ENCODE measurements around the gene SLC4A9.
"Not testable (repeated sequence)": the region's sequence is repeated elsewhere in the genome, so short reads cannot be mapped to it uniquely, and the experiment has no call there.

Gene SLC4A9

DNA sequence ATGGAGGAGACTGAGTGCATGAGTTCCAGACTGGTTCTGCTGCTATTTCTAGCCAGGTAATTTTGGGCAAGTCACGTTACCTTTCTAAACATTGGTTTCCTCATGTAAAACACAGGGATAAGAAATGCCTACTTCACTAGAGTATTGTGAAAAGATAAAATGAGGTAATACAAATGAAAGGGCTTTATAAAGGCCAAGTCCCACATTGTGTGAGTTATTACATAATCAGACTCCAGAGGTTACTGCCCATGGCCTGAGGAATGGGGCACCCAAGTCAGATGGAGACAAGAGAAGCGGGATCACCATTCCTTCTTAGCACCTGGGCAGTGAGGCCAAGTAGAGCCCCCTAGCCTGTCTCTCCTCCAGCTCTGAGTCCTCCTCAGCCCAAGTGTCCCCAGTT is 21.1 kb upstream of the SLC4A9 start:
- DNase-seq = no peak

DNA sequence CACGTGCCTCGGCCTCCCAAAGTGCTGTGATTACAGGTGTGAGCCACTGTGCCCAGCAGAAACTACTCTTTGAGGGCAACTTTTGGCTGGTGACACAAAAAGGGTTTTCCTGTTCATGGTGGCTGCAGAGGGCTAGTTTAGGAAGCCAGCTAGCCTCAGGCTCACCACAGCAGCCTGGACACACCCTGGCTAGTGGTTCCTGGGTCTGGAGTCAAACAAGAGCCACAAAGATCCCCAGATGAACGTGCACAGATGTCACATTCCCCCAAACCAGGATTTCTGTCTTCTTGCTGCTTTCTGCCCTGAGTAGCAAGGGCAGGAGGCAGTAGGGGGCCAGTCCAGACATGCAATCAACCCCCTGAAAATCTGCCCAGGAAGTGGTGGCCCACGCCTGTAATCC is 20.4 kb upstream of the SLC4A9 start:
- DNase-seq = no peak

DNA sequence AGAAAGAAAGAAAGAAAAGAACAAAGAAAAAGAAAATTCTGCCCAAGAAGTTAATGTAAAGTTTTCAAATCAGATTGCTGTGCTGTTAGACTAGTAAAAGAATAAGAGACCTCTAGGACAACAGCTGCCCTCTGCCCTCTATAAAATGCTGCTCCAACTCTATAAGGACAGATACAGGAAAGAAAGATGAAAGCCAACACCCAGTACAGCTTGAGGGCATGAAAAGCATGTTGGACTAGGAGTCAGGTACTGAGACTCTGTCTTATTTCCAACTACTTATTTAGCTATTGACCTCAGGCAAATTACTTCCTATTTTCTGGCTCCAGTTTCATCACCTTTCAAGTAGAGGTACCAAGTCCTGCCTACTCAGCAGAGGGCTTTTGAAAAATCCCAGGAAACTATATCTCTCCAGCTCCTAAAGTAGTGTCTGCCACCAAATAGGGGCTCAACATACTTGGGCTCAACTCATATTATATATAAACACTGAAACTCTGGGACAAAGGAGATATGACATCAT is 19.3 kb upstream of the SLC4A9 start:
- DNase-seq = no peak

DNA sequence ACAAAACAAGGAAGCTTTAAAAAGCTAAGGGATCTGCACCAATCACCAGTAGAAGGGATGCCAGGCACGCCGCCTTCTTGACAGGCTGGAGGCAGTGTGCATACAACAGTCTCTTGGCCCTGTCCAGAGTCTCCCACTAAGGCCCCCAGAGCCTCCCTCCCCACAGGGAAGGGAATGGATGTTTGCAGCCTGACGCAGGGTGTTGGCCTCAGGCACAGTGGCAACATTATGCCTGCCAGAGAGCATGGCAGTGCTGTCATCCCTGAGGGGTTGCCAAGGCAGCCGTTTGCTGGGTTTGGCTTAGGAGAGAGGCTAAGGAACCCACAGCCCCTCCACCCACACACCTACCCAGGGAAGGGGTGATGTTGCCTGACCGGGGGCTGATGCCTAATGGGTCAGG is 18.4 kb upstream of the SLC4A9 start:
- DNase-seq = no peak

DNA sequence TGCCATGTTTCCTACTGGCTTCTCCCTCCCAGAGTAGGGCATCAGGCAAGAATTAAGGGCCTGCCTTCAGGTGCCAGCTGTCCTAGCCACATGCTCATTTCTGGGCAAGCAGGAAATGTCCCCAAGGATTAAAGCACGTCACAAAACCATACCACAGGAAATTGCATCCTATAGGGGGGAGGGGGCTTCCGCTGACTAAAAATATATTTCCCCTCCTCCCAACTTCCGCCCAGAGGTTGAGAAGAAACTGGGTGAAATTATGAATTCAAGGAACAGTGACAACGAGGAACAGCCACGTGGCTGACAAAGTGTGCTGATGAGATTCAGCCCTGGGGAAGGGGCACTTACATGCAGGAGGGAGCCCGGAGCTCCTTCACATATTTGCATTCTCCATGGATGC is 17.7 kb upstream of the SLC4A9 start:
- no peak for DNase-seq

DNA sequence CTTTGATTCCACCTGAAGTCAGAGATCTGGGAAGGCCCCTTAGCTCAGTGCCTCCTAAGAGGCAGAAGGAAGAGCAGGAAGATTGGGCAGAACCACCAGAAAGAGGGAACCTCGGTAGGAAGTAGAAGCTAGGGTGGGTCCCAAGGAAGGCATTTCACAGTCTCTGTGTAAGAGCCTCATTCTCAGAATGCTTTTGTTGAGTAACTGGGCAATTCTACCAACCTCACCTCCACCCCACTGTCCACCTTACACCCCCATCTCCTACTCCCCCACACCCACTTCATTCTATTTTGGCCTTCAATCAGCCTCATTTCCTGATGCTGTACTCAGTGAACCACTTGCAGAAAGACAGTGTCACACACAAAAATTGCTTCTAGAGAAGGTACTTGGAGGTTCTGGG is 17.1 kb upstream of the SLC4A9 start:
- DNase-seq = no peak

DNA sequence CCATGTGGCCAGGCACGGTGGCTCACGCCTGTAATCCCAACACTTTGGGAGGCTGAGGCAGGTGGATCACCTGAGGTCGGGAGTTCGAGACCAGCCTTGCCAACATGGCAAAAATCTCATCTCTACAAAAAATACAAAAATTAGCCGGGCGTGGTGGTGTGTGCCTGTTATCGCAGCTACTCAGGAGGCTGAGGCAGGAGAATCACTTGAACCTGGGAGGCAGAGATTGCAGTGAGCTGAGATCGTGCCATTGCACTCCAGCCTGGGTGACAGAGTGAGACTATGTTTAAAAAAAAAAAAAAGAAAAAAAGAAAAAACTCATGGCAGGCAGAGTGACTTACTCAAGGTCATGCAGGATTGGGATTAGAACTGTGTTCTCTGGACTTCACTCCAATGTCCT is 16.1 kb upstream of the SLC4A9 start:
- not testable (repeated sequence) for DNase-seq

DNA sequence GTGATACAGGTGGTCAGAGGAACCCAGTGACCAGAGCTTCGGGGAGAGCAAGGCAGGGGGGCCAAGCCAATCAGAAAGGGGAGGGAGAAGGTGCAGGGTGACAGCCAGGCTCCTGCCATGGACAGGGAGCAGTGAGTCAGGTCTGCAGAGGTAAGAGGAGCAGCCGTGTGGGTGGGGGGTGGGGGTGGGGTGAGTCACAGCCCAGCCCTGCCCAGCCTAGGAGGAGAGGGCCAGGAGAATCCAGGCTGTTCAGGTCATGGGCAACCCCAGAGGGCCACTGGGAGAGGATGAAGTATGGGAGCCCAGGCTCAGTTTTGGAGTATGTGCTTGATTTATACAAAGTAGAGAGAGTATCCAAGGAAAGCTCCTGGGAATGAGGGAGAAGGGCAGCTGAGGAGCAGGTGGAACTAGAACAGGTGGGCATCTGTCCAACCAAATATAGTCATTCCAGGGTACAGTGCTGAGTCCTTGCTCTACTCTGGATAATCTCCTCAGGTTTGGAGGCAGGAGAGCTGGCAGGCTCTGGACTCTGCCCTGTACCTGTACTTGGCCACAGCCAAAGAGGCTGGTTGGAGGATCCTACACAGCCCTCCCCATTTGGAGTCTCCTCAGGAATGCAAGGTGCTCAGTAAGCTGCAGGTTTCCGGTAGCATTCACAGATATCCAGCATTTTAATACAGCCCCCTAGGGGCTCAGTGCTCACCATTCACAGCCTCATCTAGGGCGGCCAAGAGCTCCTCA is 15.1 kb upstream of the SLC4A9 start:
- no peak for DNase-seq

DNA sequence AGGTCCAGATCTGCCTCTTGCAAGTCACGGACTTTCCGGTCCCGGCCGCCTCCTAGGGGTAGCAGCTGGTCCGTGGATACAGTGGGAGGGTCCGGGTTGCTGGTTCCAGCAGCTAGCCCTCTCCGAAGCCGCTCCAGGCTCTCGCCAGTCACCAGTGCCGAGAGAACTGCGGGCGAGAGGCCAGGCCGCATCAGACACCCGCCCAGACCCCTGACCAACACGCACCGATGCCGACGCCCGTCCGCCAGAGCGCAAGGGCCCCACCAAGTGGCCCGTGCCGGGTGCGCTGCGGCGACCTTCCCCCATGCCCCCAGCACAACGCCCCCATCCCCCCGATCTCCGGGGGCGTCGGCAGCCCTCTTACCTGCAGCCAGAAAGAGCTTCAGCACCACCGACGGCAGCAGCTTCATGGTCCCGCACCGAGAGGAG is 14.1 kb upstream of the SLC4A9 start:
- DNase-seq = peak; percentile 60

DNA sequence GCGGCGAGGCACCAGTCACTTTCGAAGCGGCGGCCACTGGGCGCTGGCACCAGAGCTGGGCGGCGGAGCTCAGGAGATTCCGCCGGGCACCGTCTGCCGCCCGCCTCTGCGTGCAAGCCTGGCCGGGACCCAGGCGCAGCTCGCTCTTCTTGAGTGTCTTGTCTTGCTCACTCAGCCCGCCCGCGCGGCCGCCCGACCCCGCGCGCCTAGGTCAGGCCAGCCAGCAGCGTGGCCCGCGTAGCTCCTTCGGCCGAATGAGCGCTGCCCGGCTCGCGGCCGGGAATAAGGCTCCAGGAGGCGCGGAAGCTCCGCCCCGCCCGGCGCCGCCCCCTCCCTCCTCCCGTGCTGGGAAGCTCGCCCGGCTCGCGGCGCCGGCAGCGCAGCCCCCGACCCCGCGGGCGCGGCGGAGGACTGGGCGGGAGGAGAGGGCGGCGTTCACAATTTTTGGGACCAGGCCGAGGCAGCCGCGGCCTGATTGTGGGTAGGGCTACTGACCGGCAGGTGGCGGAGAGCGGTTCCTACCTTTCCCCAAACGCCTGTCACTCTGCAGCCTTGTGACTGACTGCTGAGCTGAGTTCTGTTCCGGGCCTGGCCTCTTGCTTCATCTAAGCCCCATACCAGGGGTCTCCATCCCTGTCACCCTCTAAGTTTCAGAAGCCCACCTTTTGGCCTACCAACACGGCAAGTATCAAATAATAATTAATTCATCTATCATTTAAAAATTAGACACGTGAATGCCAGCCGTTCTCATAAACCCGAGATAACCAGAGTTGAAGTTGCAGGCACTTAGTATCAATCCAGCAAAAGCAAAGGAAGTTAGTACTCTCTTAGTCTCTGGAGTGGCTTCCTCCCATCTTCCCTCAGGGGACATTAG is 13.4 kb upstream of the SLC4A9 start, which contains the start of gene HBEGF:
Gene HBEGF (minus strand): TSS at position 256 of the 874 bp plus-strand sequence. CDS start 275 bp downstream, outside the sequence.
- peak; percentile 60 for DNase-seq

DNA sequence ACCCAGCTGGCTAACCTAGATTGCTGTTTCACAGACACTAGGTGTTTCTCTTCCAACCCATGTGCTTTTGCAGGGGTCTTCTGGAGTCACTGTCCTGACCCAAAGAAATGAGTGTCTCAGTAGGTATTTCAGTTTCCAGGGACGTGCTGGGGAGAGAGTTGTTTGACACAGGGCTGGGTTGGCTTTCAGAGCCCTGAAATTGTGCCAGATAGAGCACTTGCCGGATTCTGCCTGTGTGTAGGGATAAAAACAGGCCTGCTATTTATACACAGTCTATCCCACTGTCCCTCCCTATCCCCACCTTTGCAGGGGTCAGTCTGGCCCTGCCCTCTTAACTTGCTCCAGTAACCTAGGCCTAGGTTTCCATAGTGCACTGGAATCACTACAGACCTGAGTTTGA is 12.6 kb upstream of the SLC4A9 start:
- no peak for DNase-seq

DNA sequence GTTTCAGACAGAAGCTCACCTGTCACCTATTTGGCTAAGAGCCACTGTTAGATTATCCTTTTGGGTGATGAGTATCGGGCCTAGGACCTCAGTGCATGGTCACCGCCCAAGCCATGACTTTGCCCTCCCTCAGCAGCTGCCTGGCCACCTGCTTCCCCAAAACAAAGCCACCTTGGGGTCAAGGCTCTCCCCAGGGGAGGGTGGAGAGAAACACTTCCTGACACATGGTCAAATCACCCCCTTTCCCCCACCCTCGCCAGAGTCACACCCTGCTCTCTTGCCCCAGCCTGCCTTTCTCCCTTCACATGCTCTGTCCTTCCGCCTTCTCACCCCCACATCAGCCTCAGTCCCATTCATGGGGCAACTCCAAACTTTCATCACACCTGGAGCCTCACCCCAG is 11.9 kb upstream of the SLC4A9 start:
- no peak for DNase-seq

DNA sequence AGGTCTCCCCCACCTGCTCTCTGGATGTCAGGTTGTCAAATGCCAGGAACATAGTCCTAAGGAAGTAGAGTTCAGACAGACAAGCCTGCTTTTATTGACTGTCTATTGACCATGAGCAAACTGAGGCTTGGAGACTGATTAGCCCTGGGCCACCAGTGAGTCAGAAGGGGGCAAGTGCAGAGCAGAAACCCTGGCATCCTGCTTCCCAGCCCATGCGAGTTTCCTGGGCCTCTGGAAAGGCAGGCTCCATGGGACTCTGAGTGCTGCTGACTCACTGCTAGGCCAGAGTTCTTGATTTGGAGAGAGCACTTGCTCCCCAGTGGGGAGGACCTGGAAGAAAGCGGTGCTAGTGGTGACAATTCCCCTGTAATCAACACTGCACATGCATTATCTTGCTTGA is 10.8 kb upstream of the SLC4A9 start:
- DNase-seq = no peak

DNA sequence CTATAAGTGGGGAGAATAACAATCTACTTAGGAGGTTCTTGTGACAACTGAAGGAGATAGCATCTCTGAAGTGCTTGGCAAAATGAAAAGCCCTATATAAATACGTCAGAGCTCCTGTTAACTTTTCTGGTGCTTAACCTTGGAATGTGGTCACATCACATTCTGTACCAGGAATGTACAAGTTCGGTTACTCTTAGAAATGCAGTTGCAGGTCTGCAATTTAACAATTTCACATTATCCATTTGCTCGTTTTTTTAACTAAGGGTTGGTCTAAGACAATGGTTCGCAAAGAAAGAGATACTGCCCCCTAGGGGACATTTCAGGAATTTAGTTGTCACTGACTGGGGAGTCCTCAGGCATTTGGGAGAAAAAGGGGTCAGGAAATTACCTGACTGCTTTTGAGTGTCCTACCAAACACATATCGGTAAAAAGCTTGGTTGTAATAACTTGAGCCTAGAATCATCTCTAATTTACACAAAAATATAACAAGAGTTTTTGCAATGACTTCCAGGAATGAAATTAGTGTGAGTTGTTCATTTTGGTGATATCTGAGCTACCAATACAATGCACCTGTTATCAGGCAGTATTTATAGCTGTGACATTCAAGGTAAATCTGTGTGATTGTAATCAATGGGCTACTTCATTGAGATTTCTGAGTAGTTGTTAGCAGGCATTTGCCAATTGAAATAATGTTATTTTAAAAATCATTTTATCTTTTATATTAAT is 8.2 kb upstream of the SLC4A9 start:
- peak; percentile 50 for DNase-seq

DNA sequence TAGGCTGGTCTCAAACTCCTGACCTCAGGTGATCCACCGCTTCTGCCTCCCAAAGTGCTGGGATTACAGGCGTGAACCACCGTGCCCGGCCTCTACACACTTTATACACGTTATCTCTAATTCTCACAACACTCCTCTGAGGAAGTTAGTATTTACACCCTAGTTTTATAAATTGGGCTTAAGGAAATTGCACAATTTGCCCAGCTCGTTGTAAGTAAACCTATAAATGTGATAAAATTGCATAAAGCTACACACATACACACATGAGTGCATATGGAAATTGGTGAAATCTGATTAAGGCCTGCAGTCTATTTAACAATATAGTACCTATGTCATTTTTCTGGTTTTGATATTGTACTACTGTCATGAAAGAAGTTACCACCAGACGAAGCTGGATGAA is 4.4 kb upstream of the SLC4A9 start:
- no peak for DNase-seq

DNA sequence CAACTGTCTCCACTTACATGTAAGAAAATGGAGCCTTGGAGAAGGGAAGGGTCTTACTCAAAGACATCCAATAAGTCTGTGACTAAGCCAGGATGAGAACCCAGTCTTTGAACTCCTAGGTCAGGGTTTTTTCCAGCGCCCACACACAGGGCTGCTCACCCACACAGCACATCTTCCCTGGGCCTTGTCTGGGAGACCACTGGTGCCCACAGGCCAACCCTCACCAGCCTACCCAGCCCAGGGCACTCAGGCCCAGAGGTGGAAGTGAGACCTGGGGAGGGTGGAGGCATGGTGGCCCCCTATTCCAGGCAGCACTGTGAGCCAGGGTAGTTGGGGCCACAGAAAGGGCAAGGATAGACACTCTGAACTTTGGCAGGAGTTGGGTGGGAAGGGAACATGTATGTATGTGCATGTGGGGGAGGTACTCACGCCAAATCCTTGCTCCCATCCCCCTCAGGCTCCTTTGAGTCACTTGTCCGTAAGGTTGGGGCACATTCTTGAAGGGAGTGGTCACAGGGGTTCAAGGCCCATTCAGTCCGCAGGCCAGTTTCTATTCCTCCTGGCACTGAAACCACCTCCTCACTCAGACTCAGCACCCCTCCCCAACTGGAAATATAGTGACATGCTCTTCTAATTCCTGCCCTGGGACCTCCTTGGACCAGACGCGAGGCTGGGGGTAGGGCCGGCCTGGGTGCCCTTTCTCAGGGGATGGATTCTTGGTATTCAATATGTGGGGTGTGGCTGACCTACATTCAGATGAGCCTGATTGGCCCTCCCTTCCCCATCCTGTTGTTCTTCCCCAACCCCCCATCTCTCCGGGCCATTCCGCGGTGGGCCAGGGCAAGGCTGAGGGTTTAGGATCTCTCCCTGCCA is 2.9 kb upstream of the SLC4A9 start:
- DNase-seq = no peak

DNA sequence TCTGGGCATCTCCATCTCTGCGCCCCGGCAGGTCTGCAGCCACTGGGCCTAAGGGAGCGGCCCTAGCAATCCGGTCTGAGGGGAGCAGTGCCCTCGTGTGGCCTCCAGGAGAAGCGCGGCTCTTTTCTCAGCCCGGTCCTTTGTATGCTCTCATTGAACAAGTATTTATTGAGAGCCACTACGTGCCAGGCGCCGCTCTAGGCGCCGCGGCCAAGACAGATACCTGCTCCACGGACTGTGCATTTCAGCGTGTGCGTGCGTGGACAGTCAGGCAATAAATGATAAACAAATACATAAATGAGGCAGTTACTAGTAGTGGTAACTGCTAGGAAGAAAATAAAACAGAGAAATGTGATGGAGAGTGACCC is 2.3 kb upstream of the SLC4A9 start:
- DNase-seq = peak; percentile 76

DNA sequence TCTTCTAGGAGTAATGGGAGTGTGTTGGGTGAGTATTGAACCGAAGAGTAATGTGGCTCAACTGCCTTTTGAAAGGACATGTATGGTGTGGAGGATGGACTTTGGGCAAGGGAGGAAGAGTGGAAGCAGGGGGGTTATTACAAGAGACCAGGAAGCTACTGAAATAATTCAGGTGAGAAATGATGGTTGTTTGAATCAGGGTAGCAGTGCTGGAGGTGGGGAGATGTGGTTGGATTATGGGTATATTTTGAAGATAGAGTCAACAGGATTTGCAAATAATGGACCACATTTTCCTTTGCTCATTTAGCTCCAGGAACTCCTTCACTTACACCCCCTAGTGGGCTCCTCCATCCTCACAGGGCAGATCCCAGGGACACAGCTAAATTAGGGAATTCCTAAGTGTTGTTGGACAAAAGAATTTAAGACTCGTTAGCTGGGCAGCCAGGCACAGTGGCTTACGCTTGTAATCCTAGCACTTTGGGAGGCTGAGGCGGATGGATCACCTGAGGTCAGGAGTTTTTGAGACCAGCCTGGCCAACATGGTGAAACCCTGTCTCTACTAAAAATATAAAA is 1.2 kb upstream of the SLC4A9 start:
- DNase-seq = peak; percentile 2

DNA sequence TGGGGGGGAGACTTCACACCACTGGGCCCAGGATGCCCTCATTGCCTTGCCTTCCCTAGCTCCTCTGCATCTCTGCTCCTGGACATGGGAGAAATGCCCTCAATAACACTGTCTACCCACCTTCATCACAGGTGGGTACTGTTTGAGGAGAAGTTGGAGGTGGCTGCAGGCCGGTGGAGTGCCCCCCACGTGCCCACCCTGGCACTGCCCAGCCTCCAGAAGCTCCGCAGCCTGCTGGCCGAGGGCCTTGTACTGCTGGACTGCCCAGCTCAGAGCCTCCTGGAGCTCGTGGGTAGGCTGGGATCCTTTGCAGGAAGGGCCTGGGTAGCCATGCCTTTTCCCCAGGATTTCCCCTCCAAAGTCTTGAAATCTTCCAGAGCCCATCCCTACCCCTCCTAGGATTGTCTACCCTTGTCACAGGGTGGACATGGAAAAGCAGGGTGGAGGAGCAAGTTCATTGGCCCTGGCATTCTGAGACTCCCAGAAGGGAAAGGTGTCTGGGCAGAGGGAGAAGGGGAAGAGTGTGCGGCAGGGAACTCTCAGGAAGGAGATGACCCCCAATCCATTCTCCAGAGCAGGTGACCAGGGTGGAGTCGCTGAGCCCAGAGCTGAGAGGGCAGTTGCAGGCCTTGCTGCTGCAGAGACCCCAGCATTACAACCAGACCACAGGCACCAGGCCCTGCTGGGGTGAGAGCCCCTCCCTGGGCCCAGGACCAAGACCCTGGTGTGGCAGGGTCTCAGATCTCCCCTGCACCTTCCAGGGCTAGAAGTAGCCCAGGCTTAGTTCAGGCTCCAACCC is 886 bp downstream of the SLC4A9 start:
- DNase-seq = no peak

DNA sequence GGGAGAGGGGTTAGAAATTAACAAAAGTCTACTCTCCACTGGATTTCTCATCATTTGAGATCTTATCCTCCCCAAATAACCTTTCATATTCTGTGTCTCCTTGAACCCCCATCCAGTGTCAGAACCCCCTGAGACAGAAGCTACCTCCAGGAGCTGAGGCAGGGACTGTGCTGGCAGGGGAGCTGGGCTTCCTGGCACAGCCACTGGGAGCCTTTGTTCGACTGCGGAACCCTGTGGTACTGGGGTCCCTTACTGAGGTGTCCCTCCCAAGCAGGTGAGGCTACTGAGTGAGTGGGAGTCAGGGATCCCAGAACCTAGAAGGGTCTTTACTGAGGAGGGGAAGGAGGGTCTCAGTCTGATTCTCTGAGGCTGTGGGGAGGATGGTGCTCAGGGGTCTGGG is 1.9 kb downstream of the SLC4A9 start:
- DNase-seq = no peak

DNA sequence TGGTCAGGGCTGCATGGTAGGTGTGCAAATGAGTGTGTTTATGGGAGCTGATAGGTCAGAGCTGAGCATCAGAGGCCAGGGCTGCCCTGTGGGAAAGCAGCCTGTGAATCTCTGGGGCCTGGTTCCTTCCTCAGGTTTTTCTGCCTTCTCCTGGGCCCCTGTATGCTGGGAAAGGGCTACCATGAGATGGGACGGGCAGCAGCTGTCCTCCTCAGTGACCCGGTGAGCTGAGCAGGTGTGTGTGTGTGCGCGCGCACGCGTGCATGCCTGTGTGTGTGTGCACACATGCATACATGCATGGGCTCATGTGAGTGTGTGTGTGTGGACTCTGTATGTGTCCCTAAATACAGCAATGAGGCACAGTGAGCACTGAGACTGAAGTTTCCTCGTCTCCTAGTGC is 2.3 kb downstream of the SLC4A9 start:
- DNase-seq = no peak

Data from NCI-H1092 treated with DMSO at 0.1 percent for 48 hours (cell line).